Measurements from ENCODE around the gene GARNL3. TPM values are rescaled to one million over a fixed set of nuclear protein-coding genes. Genes with fewer than 3 reads are reported as not detected.
A peak's percentile ranks its signal among the peaks of the same experiment; 100 is the strongest.

The GARNL3 gene
- total and polyA plus RNA-seq, 2 donors (not counting 1 experiment from before 2014, with no cell fraction given): 1.5 to 12.6 TPM

GRCh38 chr9:127393645-127394044 lies 129.1 kb downstream of the GARNL3 start:
- CTCF ChIA-PET: no interaction called here
- H3K79me2 ChIP-seq (ENCODE audit: control insufficient read depth, insufficient read depth, low read length): peaks cover 5% of the 10 kb centered on the region
- no peak overlapping the region for H2AFZ ChIP-seq (ENCODE audit: insufficient read depth, low read depth, low read length, poor library complexity, severe bottlenecking)
- H3K27me3 ChIP-seq (replicated peaks in 1 of 4; ENCODE audit: control extremely low read depth in 1 of 4, control insufficient read depth in 3 of 4, insufficient read depth in 4 of 4, low read length in 3 of 4): peaks cover 0 to 15% (median 4%) of the 10 kb centered on the region in 4 experiments
- H3K9ac ChIP-seq (ENCODE audit: low read length): no peak overlapping the region
- POLR2A ChIA-PET: no interaction called here
- WGBS (ENCODE audit: insufficient coverage): no CpG with 5 or more reads among the region's 2 CpGs
- Mint-ChIP-seq H3K9me3 (ENCODE audit: insufficient read depth) (no peaks in the 10 kb centered on the region), H3K4me1 (peaks cover 14% of the 10 kb centered on the region), H3K4me3 (no peak overlapping the region), H3K27me3 (no peaks in the 10 kb centered on the region), H3K27ac (no peak overlapping the region)
- H3K27ac ChIP-seq (ENCODE audit: low read length in 2 of 2): no peak overlapping the region
- H3K36me3 ChIP-seq (replicated peaks in 1 of 2; ENCODE audit: control extremely low read depth in 1 of 2, control insufficient read depth in 1 of 2, extremely low read depth in 1 of 2, insufficient read depth in 2 of 2, low read length in 1 of 2): no peaks in the 10 kb centered on the region
- H3K9me3 ChIP-seq (ENCODE audit: control extremely low read depth in 1 of 3, control insufficient read depth in 2 of 3, insufficient read depth in 1 of 3, low read length in 2 of 3): no peaks in the 10 kb centered on the region
- TF ChIP-seq CTCF (IDR thresholded peaks at IDR 0.05) (no peak), EZH2 (IDR thresholded peaks at IDR 0.05; ENCODE audit: borderline replicate concordance, insufficient read depth, low read depth, low read length, poor library complexity, severe bottlenecking) (no peak)
- no peak overlapping the region for H3K4me2 ChIP-seq (replicated peaks; ENCODE audit: low read depth, low read length, poor library complexity, severe bottlenecking)
- peaks cover 4 to 17% of the 10 kb centered on the region in 2 donors for H3K4me1 ChIP-seq (ENCODE audit: control insufficient read depth in 2 of 2, insufficient read depth in 2 of 2, low read length in 2 of 2)
- H4K20me1 ChIP-seq (ENCODE audit: control insufficient read depth, insufficient read depth, low read length, poor library complexity, severe bottlenecking): no peaks in the 10 kb centered on the region
- ATAC-seq (ENCODE audit: low read depth): no peak
- no peak for DNase-seq
- intact Hi-C loops (cut with micrococcal nuclease): no loop called here
- no peak overlapping the region for H3K4me3 ChIP-seq (ENCODE audit: control extremely low read depth in 1 of 5, extremely low read depth in 1 of 5, insufficient read depth in 1 of 5, low read depth in 2 of 5, low read length in 4 of 5)

GRCh38 chr9:127395497-127396252 lies 131.1 kb downstream of the GARNL3 start:
- peaks cover 14% of the 10 kb centered on the region for H3K4me1 Mint-ChIP-seq
- ATAC-seq (ENCODE audit: low read depth) (no peak), DNase-seq (no peak)
- POLR2A ChIA-PET: interaction anchor here (1.5 to 1.6 kb wide), 2 partner anchors 55 to 170 kb away, joined by 19 to 21 read pairs; partner anchors contain the start of genes LRSAM1 and RPL12
- Histone ChIP-seq H3K27ac (ENCODE audit: low read length in 2 of 2) (no peak overlapping the region), H2AFZ (ENCODE audit: insufficient read depth, low read depth, low read length, poor library complexity, severe bottlenecking) (peak overlapping the region; percentile 87), H3K27me3 (replicated peaks in 1 of 4; ENCODE audit: control extremely low read depth in 1 of 4, control insufficient read depth in 3 of 4, insufficient read depth in 4 of 4, low read length in 3 of 4) (peaks cover 0 to 9% (median 2%) of the 10 kb centered on the region in 4 experiments), H3K36me3 (replicated peaks in 1 of 2; ENCODE audit: control extremely low read depth in 1 of 2, control insufficient read depth in 1 of 2, extremely low read depth in 1 of 2, insufficient read depth in 2 of 2, low read length in 1 of 2) (no peaks in the 10 kb centered on the region), H4K20me1 (ENCODE audit: control insufficient read depth, insufficient read depth, low read length, poor library complexity, severe bottlenecking) (no peaks in the 10 kb centered on the region), H3K4me2 (replicated peaks; ENCODE audit: low read depth, low read length, poor library complexity, severe bottlenecking) (peak overlapping the region; percentile 91), H3K4me1 (ENCODE audit: control insufficient read depth in 2 of 2, insufficient read depth in 2 of 2, low read length in 2 of 2) (peaks cover 4 to 16% of the 10 kb centered on the region in 2 donors), H3K79me2 (ENCODE audit: control insufficient read depth, insufficient read depth, low read length) (peaks cover 8% of the 10 kb centered on the region), H3K9me3 (ENCODE audit: control extremely low read depth in 1 of 3, control insufficient read depth in 2 of 3, insufficient read depth in 1 of 3, low read length in 2 of 3) (no peaks in the 10 kb centered on the region), H3K4me3 (ENCODE audit: control extremely low read depth in 1 of 5, extremely low read depth in 1 of 5, insufficient read depth in 1 of 5, low read depth in 2 of 5, low read length in 4 of 5) (peak overlapping the region in 3 of 5 experiments; percentile 26 to 77 (median 57)), H3K9ac (ENCODE audit: low read length) (peak overlapping the region; percentile 68)
- H3K4me3 Mint-ChIP-seq: peak overlapping the region; percentile 86
- no peaks in the 10 kb centered on the region for H3K9me3 Mint-ChIP-seq (ENCODE audit: insufficient read depth)
- peak overlapping the region; percentile 79 for H3K27ac Mint-ChIP-seq
- TF ChIP-seq EZH2 (IDR thresholded peaks at IDR 0.05; ENCODE audit: borderline replicate concordance, insufficient read depth, low read depth, low read length, poor library complexity, severe bottlenecking) (no peak), CTCF (IDR thresholded peaks at IDR 0.05) (no peak)
- 100% methylated on average over 5 of the region's 7 CpGs for WGBS (ENCODE audit: insufficient coverage)
- no peaks in the 10 kb centered on the region for H3K27me3 Mint-ChIP-seq
- CTCF ChIA-PET: interaction anchor here (1.2 to 2.0 kb wide), 5 partner anchors 20 to 181 kb away, joined by 5 to 16 read pairs (median 6); no protein-coding TSS in a partner anchor
- intact Hi-C loops (cut with micrococcal nuclease): loop anchor here (1.0 to 5.0 kb wide), 6 partner anchors 150 to 671 kb away; partner anchors contain the start of genes FPGS, NAIF1, PTRH1 and TTC16
